Stimulated activated CD4-positive, alpha-beta T cell treated with anti-CD3 and anti-CD28 coated beads, Interleukin-15, amount 100 ng/mL, for 1 hour (primary cell): ENCODE measurements around the gene THAP3.
A peak's percentile ranks its signal among the peaks of the same experiment; 100 is the strongest.

ENCODE experiments used
- DNase-seq, 2 donors: peaks; one replicate each; pipeline ENCODE4 v3.0.0-alpha.2; 2020; ENCODE audit warnings: low read depth in 1 of 2, low spot score in 1 of 2

Gene THAP3

DNA sequence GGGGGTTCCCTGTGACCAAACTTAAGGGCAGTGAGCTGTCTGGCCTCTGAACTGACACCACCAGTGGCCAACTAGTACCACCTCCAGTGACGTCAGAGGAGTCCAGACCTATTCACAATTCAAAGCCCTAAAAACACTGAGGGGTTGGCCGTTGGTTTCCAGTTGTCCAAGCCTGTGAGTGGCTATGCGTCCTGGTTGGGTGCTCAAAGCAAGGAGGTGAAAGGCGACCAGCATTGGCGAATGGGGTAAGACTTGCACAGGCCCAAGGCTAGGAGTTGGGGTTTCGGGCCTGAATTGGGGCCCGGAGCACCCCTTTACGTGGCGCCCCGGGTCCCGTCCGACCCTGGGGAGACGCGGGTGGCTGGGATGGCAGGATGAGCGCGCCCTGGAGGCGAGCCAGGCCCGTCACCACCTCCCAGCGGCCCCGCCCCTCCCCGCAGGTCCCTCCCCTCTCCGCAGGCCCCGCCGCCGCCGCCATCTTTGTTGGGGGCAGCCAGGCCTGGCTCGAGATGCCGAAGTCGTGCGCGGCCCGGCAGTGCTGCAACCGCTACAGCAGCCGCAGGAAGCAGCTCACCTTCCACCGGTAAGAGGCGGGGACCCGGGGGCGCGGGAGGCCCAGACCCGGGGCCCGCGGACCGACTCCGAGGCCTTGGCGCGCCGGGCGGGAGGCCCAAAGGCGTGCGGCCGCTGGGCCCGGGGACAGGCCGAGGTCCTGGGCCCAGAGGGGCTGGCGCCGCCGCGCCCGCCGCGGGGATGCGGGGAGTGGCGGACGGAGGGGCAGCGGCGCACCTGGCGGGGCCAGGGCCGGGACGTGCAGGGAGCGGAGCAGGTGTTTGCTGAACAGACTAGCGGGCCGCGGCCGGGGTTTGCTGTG, at the start of gene THAP3:
Gene THAP3 (plus strand): TSS at position 159 of the 874 bp plus-strand sequence. CDS start 351 bp downstream, at position 510.
- peak; percentile 83 to 86 for DNase-seq

DNA sequence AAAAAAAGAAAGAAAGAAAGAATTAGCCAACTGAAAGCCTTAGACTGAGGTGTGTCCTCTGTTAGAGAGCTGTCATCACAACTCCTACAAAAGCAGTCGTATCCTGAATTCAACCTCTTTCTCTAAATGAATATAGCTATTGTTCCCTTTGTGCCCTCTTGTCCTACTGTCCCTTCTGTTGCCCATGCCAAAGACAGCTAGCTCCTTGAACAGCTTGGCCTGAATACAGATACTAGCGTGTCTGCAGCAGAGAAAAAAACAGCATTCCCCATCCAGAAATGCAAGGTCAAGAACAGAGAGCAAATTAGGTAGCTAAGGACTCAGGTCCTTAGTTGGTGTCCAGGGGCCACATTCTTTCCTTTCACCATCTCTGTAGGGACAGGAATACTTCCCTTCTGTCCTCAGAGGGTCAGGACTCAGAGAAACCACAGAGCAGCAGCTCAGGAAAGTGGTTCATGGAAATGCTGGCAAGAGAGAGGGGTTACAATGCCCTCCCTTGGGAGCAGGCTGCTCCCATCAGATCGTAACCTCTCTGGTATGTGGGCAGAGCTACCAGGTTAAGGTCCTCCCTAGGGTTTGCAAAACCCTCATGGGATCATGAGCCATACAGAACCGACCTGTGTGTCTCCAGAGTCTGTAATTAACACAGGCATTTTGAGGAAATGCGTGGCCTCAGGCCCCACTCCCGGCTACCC, 46.7 kb upstream of the THAP3 start:
- no peak for DNase-seq

DNA sequence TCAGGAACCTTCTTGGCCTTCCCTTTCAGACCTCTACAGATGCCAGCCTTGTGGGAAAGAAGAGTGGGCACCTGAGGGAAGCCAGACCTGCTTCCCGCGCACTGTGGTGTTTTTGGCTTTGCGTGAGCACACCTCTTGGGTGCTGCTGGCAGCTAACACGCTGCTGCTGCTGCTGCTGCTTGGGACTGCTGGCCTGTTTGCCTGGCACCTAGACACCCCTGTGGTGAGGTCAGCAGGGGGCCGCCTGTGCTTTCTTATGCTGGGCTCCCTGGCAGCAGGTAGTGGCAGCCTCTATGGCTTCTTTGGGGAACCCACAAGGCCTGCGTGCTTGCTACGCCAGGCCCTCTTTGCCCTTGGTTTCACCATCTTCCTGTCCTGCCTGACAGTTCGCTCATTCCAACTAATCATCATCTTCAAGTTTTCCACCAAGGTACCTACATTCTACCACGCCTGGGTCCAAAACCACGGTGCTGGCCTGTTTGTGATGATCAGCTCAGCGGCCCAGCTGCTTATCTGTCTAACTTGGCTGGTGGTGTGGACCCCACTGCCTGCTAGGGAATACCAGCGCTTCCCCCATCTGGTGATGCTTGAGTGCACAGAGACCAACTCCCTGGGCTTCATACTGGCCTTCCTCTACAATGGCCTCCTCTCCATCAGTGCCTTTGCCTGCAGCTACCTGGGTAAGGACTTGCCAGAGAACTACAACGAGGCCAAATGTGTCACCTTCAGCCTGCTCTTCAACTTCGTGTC, 45.9 kb upstream of the THAP3 start:
- DNase-seq: no peak

DNA sequence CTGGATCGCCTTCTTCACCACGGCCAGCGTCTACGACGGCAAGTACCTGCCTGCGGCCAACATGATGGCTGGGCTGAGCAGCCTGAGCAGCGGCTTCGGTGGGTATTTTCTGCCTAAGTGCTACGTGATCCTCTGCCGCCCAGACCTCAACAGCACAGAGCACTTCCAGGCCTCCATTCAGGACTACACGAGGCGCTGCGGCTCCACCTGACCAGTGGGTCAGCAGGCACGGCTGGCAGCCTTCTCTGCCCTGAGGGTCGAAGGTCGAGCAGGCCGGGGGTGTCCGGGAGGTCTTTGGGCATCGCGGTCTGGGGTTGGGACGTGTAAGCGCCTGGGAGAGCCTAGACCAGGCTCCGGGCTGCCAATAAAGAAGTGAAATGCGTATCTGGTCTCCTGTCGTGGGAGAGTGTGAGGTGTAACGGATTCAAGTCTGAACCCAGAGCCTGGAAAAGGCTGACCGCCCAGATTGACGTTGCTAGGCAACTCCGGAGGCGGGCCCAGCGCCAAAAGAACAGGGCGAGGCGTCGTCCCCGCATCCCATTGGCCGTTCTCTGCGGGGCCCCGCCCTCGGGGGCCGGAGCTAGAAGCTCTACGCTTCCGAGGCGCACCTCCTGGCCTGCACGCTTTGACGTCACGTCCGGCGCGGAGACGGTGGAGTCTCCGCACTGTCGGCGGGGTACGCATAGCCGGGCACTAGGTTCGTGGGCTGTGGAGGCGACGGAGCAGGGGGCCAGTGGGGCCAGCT, 45.1 kb upstream of the THAP3 start, which contains the start of gene ZBTB48:
Gene ZBTB48 (plus strand): TSS at position 621 of the 745 bp plus-strand sequence. CDS start 616 bp downstream, outside the sequence.
- peak; percentile 92 to 95 for DNase-seq

- no peak for DNase-seq
Measured at GRCh38 chr1:6580119-6580592, 44.5 kb upstream of the THAP3 start.

DNA sequence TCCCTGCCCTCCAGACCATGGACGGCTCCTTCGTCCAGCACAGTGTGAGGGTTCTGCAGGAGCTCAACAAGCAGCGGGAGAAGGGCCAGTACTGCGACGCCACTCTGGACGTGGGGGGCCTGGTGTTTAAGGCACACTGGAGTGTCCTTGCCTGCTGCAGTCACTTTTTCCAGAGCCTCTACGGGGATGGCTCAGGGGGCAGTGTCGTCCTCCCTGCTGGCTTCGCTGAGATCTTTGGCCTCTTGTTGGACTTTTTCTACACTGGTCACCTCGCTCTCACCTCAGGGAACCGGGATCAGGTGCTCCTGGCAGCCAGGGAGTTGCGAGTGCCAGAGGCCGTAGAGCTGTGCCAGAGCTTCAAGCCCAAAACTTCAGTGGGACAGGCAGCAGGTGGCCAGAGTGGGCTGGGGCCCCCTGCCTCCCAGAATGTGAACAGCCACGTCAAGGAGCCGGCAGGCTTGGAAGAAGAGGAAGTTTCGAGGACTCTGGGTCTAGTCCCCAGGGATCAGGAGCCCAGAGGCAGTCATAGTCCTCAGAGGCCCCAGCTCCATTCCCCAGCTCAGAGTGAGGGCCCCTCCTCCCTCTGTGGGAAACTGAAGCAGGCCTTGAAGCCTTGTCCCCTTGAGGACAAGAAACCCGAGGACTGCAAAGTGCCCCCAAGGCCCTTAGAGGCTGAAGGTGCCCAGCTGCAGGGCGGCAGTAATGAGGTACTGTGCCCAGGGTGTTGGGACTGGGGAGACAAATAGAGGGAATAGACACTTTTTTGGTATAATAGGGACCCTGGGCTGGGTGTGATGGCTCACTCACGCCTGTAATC, 43.9 kb upstream of the THAP3 start:
- DNase-seq: no peak

- no peak for DNase-seq
Measured at GRCh38 chr1:6581561-6582305, 42.9 kb upstream of the THAP3 start.

GRCh38 chr1:6582370-6582769, 42.3 kb upstream of the THAP3 start:
- DNase-seq: no peak

GRCh38 chr1:6584126-6585080, 40.3 kb upstream of the THAP3 start:
- no peak for DNase-seq

GRCh38 chr1:6585081-6585722, 39.5 kb upstream of the THAP3 start:
- no peak for DNase-seq

DNA sequence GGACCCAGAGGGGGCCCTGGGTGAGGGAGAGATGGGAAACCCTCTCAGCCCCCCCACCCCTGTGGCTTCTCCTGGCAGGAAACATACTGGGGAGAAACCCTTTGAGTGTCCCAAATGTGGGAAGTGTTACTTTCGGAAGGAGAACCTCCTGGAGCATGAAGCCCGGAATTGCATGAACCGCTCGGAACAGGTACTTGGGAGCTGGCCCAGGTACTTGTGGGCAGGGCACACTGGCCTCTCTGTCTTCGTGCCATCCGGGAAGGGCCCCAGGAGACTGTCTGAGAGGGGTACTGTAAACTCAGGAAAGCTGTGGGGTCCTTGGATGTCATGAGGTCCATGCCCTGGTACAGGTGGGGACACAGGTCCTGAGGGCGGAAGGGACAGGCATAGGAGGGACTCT, 38.8 kb upstream of the THAP3 start:
- DNase-seq: no peak

DNA sequence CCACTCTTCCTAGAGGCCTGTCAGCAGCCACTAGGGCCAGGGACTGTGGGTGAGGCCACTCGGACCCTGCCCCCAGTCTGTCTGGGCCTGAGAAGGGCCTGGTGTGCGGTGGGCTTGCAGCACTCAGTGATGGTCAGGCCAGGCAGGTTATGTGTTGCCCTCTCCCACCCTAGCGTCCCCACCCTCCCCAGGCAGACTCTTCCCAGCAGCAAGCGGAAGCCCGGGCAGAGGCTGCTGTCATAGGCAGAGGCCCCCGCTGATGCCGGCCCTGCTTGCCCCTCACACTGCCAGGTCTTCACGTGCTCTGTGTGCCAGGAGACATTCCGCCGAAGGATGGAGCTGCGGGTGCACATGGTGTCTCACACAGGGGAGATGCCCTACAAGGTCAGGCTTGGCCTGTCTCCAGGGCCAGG, 38.3 kb upstream of the THAP3 start:
- DNase-seq: no peak

GRCh38 chr1:6587261-6588005, 37.2 kb upstream of the THAP3 start:
- no peak for DNase-seq

DNA sequence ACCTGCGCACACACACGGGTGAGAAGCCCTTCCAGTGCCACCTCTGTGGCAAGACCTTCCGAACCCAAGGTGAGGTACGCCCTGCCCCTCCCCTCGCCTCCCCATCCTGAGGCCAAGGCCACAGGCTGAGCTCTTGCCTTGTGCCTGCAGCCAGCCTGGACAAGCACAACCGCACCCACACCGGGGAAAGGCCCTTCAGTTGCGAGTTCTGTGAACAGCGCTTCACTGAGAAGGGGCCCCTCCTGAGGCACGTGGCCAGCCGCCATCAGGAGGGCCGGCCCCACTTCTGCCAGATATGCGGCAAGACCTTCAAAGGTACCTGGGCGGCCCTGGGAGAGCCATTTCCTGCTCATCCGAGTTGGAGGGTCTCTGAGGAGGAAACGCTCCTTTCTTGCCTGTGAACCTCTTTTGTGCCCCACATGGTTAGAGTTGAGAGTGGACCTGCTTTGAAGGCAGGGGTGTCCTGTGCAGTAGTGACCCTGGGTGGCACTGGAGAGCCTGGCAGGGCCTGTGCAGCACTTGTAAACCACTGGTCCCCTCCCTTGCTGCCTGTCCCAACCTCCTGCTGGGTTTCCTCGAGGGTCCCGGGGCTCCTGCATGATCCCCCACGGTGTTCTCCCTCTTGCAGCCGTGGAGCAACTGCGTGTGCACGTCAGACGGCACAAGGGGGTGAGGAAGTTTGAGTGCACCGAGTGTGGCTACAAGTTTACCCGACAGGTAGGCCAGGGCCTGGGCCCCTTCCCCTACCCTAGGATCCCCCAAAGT, 36.4 kb upstream of the THAP3 start:
- no peak for DNase-seq

DNA sequence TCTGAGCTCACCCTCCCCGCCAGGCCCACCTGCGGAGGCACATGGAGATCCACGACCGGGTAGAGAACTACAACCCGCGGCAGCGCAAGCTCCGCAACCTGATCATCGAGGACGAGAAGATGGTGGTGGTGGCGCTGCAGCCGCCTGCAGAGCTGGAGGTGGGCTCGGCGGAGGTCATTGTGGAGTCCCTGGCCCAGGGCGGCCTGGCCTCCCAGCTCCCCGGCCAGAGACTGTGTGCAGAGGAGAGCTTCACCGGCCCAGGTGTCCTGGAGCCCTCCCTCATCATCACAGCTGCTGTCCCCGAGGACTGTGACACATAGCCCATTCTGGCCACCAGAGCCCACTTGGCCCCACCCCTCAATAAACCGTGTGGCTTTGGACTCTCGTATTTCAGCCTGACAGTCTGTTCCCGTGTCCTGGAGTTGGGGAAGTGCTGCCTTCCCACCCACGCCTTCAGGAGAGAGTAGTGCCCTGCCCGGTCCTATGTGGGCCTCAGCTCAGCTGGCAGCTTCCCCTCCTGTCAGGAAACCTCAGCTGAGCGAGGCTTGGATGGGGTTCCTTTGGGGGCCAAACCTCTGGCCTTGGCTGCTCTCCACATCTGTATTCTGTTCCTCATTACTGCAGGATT, 35.7 kb upstream of the THAP3 start:
- DNase-seq: no peak

DNA sequence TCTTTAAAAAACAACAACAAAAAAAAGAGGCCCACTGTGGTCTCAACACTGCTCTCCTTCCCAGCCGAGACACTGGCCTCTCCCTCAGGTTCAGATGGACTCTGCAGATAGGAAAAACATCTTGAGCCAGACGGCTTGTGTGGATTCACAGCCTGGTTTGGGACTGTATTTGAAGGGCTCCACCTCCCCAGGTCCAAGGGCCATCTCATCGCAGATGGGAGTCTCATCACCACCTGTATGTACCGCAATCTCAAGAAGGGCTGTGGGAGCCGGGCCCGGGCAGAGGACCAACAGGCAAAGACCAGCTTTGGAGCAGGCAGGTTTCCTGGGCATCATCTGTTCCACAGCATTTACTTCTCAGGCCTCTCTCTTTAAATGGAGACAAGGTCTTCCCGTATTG, 34.6 kb upstream of the THAP3 start:
- DNase-seq: no peak
